Ovary (tissue), 9 donors: ENCODE measurements around the gene XXYLT1. TPM values are rescaled to one million over a fixed set of nuclear protein-coding genes. Genes with fewer than 3 reads are reported as not detected.
"Not testable (repeated sequence)": the region's sequence is repeated elsewhere in the genome, so short reads cannot be mapped to it uniquely, and the experiment has no call there.

ENCODE experiments used
- DNase-seq, 5 donors: peaks; one replicate each; pipeline ENCODE4 v3.0.0-alpha.2; 2019 to 2020
- H3K27ac ChIP-seq, 2 donors: fragments of 200-600 bp; one replicate each; pipeline versions ENCODE4 v1.5.1 to v1.8.0; 2019 to 2022
- H3K27me3 ChIP-seq: fragments of 200-600 bp; one replicate; pipeline ENCODE4 v1.8.0; 2022
- H3K36me3 ChIP-seq: fragments of 200-600 bp; sonication (generic); one replicate; pipeline ENCODE4 v1.5.1; 2019
- H3K4me1 ChIP-seq: one replicate; pipeline ENCODE4 v1.8.1; 2013; ENCODE audit warnings: mild to moderate bottlenecking, moderate library complexity; ENCODE audit not compliant: insufficient read depth
- H3K4me3 ChIP-seq: fragments of 200-600 bp; sonication (generic); one replicate; pipeline ENCODE4 v1.5.1; 2017
- H3K9me3 ChIP-seq, 2 donors: fragments of 200-600 bp in 1 of 2; sonication (generic) in 1 of 2; one replicate each; pipeline versions ENCODE4 v1.5.1 to v1.8.1; 2013 to 2019; ENCODE audit warnings: mild to moderate bottlenecking in 1 of 2, moderate library complexity in 1 of 2
- EP300 ChIP-seq: sonication (generic); formaldehyde crosslinking; IDR thresholded peaks from one replicate; pipeline ENCODE4 v1.6.1; 2017; ENCODE audit warnings: antibody characterized with exemption
- POLR2A ChIP-seq: fragments of 450-650 bp; IDR thresholded peaks from one replicate; pipeline ENCODE4 v1.6.1; 2017; ENCODE audit warnings: antibody characterized with exemption, mild to moderate bottlenecking, moderate library complexity
- WGBS, 3 donors: extraction: QIAGEN DNeasy Blood & Tissue Kit in 1 of 3; methylation state at CpG; one replicate each; pipeline versions ENCODE4 v1.1.5 to v1.1.7; 2013 to 2017; 5-methylcytosine and 5-hydroxymethylcytosine counted together
- intact Hi-C, 4 donors: fragments of 100-400 bp; cut with DNase I; formaldehyde crosslinking; loops; one replicate each; pipeline versions ENCODE4 v1.11.0 to v1.15.1; 2022 to 2023
- polyA plus RNA-seq, 2 donors: library from polyadenylated mRNA; stranded (reverse); fragments of 200-250 nt in 1 of 2; fragments of 350-450 nt in 1 of 2; fragmentation: Illumina TruSeq in 1 of 2; extraction: RNeasy Lipid Tissue Mini Kit (QIAGEN cat#74804) in 1 of 2; gene quantifications; one replicate each; pipeline ENCODE4 v1.2.3, GENCODE V29; 2013 to 2014
- total RNA-seq, 7 donors: library from RNA; depleted of rRNA in 2 of 7; stranded (reverse); fragments of >200 nt in 2 of 7; fragmentation: NEBNext Ultra II Directional in 3 of 7; extraction: Animal tissue kit (Norgen Biotek cat#: 25700) in 3 of 7; gene quantifications; one replicate each; pipeline versions ENCODE4 v1.1.0 to v1.2.4, GENCODE V29; 2016 to 2023
- TF ChIP-seq, protein P1 (sequence below), 3 donors: fragments of 450-650 bp in 2 of 3; fragments of 200-600 bp in 1 of 3; IDR thresholded peaks; one replicate each; pipeline versions ENCODE4 v1.5.1 to v1.8.0; 2016 to 2022; ENCODE audit warnings: antibody characterized with exemption in 3 of 3, mild to moderate bottlenecking in 1 of 3
- donor health status: DM: no; HTN: no; CAD: no; lungs with moderate emphysema.
- donor health status: DM: no; HTN: no; CAD: no.
- donor health status: Bipolar disorder and iron deficiency.
- donor health status: DM: yes; HTN: yes; CAD: no.
- donor health status: DM: no; HTN: no; CAD: no.
- donor health status: DM: yes; HTN: yes; CAD: no.

XXYLT1 gene
- total and polyA plus RNA-seq, 9 donors, result 5.6 to 13.6 (median 10.2) TPM

GRCh38 chr3:195040773-195041520 is 230.0 kb downstream of the XXYLT1 start:
- 83 to 89% (median 88%) methylated on average over 12 to 13 of the region's 13 CpGs for WGBS, 3 donors
- H3K4me1 ChIP-seq, result no peaks in the 10 kb centered on the region
- peak in 1 of 5 donors; percentile 20 for DNase-seq
- H3K27ac ChIP-seq, result no peak overlapping the region
- H3K27me3 ChIP-seq, result no peaks in the 10 kb centered on the region
- TF ChIP-seq, protein P1, sequence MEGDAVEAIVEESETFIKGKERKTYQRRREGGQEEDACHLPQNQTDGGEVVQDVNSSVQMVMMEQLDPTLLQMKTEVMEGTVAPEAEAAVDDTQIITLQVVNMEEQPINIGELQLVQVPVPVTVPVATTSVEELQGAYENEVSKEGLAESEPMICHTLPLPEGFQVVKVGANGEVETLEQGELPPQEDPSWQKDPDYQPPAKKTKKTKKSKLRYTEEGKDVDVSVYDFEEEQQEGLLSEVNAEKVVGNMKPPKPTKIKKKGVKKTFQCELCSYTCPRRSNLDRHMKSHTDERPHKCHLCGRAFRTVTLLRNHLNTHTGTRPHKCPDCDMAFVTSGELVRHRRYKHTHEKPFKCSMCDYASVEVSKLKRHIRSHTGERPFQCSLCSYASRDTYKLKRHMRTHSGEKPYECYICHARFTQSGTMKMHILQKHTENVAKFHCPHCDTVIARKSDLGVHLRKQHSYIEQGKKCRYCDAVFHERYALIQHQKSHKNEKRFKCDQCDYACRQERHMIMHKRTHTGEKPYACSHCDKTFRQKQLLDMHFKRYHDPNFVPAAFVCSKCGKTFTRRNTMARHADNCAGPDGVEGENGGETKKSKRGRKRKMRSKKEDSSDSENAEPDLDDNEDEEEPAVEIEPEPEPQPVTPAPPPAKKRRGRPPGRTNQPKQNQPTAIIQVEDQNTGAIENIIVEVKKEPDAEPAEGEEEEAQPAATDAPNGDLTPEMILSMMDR (IDR thresholded peaks at IDR 0.05), result no peak
- no peak for TF ChIP-seq POLR2A
- no peak for TF ChIP-seq EP300
- H3K36me3 ChIP-seq, result no peaks in the 10 kb centered on the region
- intact Hi-C loops, result no loop called here
- no peak overlapping the region for H3K4me3 ChIP-seq
- no peaks in the 10 kb centered on the region for H3K9me3 ChIP-seq

GRCh38 chr3:195040094-195040493 is 230.9 kb downstream of the XXYLT1 start:
- H3K36me3 ChIP-seq, result no peaks in the 10 kb centered on the region
- no peaks in the 10 kb centered on the region for H3K9me3 ChIP-seq
- TF ChIP-seq, protein P1 (IDR thresholded peaks at IDR 0.05), result no peak
- TF ChIP-seq POLR2A, result no peak
- TF ChIP-seq EP300, result no peak
- H3K27me3 ChIP-seq, result no peaks in the 10 kb centered on the region
- peak in 1 of 5 donors; percentile 13 for DNase-seq
- no peak overlapping the region for H3K27ac ChIP-seq
- intact Hi-C loops, result no loop called here
- no peaks in the 10 kb centered on the region for H3K4me1 ChIP-seq
- no peak overlapping the region for H3K4me3 ChIP-seq
- WGBS, 3 donors, result 84 to 90% (median 90%) methylated on average over 11 of the region's 11 CpGs

- Histone ChIP-seq H3K27me3 (no peaks in the 10 kb centered on the region), H3K27ac (no peak overlapping the region), H3K36me3 (no peaks in the 10 kb centered on the region), H3K9me3 (no peaks in the 10 kb centered on the region), H3K4me3 (no peak overlapping the region), H3K4me1 (no peaks in the 10 kb centered on the region)
- DNase-seq, result no peak
- intact Hi-C loops, result no loop called here
- WGBS, 3 donors, result 78 to 85% (median 84%) methylated on average over 7 of the region's 7 CpGs
- TF ChIP-seq POLR2A (no peak), EP300 (no peak)
- TF ChIP-seq, protein P1 (IDR thresholded peaks at IDR 0.05), result no peak
These were observed 231.6 kb downstream of the XXYLT1 start for GRCh38 chr3:195039180-195039843.

DNA sequence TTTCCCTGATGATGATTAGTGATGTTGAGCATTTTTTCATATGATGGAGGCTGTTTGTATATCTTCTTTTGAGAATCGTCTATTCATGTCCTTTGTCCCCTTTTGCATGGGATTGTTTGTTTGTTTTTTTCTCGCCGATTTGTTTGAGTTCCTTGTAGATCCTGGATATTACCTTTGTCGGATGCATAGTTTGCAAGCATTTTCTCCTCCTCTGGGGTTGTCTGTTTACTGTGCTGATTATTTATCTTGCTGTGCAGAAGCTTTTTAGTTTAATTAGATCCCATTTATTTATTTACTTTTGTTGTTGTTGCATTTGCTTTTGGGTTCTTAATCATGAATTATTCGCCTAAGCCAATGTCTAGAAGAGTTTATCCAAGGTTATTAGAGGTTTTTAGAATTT is 232.8 kb downstream of the XXYLT1 start:
- H3K9me3 ChIP-seq, result no peaks in the 10 kb centered on the region
- no peaks in the 10 kb centered on the region for H3K36me3 ChIP-seq
- TF ChIP-seq, protein P1 (IDR thresholded peaks at IDR 0.05), result no peak
- TF ChIP-seq EP300 (no peak), POLR2A (no peak)
- intact Hi-C loops, result no loop called here
- no peaks in the 10 kb centered on the region for H3K27me3 ChIP-seq
- WGBS, 3 donors, result 75 to 88% (median 87%) methylated on average over 5 of the region's 5 CpGs
- H3K4me3 ChIP-seq, result no peak overlapping the region
- no peak overlapping the region for H3K27ac ChIP-seq
- no peaks in the 10 kb centered on the region for H3K4me1 ChIP-seq
- no peak for DNase-seq

GRCh38 chr3:195037586-195037985 is 233.4 kb downstream of the XXYLT1 start:
- 92 to 94% (median 94%) methylated on average over 3 of the region's 3 CpGs for WGBS, 3 donors
- H3K27me3 ChIP-seq, H3K27ac ChIP-seq, H3K36me3 ChIP-seq, H3K4me3 ChIP-seq, H3K9me3 ChIP-seq, H3K4me1 ChIP-seq, DNase-seq, intact Hi-C loops: not testable (repeated sequence)
